HG02885 (cell line): ENCODE measurements around the gene PFKFB4.

Source experiments
- ATAC-seq: cut with Tn5 transposase; IDR thresholded peaks from one replicate; pipeline ENCODE4 v1.9.1; 2021; ENCODE audit warnings: mild to moderate bottlenecking; ENCODE audit not compliant: unreplicated experiment, poor library complexity

PFKFB4 gene

DNA sequence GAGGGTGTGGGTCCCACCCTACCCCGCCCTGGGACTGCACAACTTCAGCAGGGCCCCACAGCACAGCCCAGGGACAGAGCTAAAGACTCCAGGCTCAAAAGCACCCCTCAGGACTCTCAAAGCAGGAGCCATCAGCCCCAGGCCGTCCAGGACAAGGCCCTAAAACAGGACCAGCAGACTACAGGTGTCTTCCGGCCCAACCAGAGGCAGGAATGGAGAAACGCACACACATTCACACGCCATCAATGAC lies 84.0 kb downstream of the PFKFB4 start:
- ATAC-seq = peak; percentile 18

DNA sequence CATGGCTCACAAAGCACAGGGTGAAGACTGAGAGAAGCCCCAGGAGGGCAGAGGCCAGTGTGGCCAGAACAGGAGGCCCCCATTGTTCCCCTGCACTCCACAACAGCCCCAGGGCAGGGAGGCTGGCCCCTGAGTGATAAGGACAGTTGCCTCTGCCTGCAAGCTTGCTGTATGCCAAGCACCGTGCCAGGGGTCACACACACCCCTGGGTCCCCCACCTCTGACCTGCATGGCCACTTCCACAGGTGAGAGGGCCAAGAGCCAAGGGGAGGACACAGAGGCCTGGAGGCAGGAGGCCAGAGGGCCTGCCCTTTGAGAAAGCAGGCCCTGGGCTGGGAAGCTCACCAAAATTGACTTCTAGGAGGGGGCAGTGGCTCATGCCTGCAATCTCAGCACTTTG lies 86.3 kb downstream of the PFKFB4 start:
- no peak for ATAC-seq

DNA sequence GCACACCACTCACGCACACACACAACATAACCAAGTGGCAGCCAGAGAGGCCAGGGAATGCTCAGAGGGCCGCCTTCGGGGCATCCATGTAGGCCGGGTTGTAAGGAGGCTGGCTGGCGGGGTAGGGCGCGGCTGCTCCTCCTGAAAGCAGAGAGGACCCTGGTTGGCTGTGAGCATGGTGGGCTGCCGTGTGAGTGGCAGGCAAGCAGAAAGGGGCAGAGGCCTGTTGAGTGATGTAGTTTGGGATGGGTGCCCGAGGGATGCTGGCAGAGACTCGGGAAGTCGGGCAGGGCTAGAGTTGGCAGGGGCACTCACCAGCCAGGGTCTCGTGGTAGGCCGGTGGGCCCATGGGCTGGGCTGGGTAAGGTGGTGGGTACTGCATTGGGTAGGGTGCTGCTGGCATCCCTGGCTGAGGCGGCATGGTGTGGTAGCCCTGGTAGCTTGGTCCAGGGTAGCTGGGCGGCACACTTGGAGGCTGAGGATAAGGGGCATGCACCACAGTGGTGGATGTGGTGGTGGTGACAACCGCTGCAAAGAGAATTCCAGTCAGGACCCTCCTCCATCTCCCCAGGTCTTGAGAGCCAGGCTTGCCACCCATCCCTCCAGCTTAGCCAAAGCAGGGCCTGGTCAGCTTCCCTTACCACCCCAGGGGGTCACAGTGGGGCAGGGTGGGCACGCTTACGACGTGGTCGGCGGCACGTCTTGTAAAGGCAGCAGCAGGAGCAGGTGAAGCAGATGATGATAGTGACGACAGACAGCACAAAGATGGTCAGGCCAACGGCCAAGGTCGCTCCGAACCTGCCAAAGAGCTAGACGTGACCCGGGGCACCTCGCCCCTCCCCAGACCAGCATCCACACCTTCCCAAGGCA lies 87.3 kb downstream of the PFKFB4 start:
- ATAC-seq = no peak

DNA sequence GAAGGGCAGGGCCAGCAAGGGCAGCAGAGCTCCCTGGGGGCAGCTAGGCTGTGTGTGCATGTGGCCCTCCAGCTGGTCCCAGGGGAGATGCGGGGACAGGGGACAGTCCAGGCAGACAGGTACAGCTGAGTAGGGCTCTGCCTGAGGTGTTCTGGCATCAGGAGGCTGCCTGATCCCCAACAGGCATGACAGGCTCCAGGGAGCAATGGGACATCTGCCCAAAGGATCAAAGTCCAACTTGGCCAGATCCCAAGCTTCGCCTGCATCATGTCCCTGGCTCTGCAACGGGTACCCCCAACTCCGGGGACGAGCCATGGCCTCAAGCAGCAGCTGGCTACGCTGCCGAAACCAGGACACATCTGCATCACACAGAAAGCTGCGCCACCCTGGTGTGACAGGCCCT lies 88.3 kb downstream of the PFKFB4 start:
- no peak for ATAC-seq
